NCI-H2171 (cell line): ENCODE measurements around the gene PAK4.
A peak's percentile ranks its signal among the peaks of the same experiment; 100 is the strongest.
"Not testable (repeated sequence)": the region's sequence is repeated elsewhere in the genome, so short reads cannot be mapped to it uniquely, and the experiment has no call there.

Experiments used
- DNase-seq: peaks from one replicate; lab custom pipeline; 2025; lab: John Stamatoyannopoulos, UW

The PAK4 gene

GRCh38 chr19:39207293-39207836 lies 81.8 kb downstream of the PAK4 start:
- DNase-seq: no peak

GRCh38 chr19:39208175-39208795 lies 82.7 kb downstream of the PAK4 start:
- no peak for DNase-seq

- DNase-seq: no peak
Observed at GRCh38 chr19:39209196-39209595, 83.6 kb downstream of the PAK4 start.

- DNase-seq: no peak
Observed at GRCh38 chr19:39211731-39212374, 86.3 kb downstream of the PAK4 start.

GRCh38 chr19:39212375-39212742 lies 86.8 kb downstream of the PAK4 start:
- DNase-seq: no peak

- DNase-seq: not testable (repeated sequence)
Observed at GRCh38 chr19:39215323-39215722, 89.7 kb downstream of the PAK4 start.

GRCh38 chr19:39217094-39217493 lies 91.5 kb downstream of the PAK4 start:
- DNase-seq: no peak

GRCh38 chr19:39218230-39219007 lies 92.8 kb downstream of the PAK4 start:
- DNase-seq: peak; percentile 27

GRCh38 chr19:39219108-39219507 lies 93.5 kb downstream of the PAK4 start:
- not testable (repeated sequence) for DNase-seq

GRCh38 chr19:39223703-39224279 lies 98.2 kb downstream of the PAK4 start:
- DNase-seq: no peak

GRCh38 chr19:39224910-39225309 lies 99.3 kb downstream of the PAK4 start:
- DNase-seq: no peak
